Measurements from ENCODE around the gene SIGLEC1.

Gene SIGLEC1

DNA sequence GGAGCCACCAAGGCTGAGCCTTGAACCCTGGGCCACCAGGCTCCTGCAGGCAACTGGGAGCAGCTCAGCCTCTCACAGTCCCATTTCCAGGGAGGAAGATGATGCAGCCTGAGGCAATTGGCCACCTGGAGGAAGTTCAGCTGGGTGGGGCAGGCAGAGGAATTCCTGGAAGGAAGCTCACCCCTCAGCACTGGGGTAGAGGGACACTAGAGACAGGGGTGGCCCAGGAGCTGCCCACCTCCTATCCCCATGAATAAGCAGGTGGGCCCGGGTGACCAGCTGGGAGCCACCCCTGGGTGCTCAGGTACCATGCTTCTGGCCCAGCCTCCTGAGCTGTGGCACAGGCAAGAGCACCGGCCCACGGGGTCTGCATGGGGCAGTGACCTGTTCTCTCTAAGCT is 16.5 kb upstream of the SIGLEC1 start:
- no peak for DNase-seq (ENCODE audit: low read depth in 1 of 2, low spot score in 1 of 2)

DNA sequence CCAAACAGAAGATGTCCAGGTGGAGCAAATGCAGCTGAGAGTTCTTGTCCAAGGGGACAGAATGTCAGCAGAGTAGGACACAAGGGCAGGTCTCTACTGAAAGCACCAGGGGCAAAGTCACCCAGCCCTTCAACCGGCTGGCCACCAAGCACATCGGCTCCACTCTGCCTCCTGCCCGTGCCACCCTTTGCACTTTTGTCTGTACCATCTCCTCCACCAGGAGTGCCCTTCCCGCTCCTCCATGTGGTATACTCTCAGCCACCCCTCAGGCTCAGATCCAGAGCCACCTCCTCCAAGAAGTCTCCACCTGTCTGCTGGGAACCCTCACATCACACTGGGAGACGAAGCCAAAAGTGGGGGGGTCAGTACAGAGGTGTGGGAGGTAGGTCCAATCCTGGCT is 16.0 kb upstream of the SIGLEC1 start:
- no peak for DNase-seq (ENCODE audit: low read depth in 1 of 2, low spot score in 1 of 2)

DNA sequence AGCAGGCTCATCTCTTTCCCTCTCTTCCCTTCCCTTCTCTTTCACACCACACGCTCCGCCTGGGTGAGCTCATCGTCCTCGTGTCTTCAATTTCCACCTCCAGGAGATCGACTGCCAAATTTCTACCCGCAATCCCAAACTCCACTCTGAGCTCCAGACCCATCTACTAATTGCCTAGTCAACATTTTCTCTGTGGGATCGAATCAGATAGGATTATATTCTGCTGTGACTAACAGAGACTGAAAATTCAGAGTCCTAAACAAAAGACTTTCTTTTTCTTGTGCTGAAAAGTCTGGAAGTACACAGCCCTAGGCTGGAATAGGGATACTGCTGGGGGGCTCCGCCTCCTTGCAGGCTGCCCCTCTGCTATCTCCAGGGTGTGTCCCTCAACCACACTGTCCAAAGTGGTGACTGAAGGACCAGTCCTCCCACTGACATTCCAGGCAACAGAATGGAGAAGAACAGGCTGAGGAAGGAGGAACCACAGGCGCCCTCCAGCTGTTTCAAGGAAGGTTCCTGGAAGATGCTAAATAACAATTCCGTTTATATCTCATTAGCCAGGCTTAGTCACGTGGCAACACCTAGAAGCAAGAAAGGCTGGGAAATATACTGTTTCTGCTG is 15.1 kb upstream of the SIGLEC1 start:
- DNase-seq (ENCODE audit: low read depth in 1 of 2, low spot score in 1 of 2) = no peak

DNA sequence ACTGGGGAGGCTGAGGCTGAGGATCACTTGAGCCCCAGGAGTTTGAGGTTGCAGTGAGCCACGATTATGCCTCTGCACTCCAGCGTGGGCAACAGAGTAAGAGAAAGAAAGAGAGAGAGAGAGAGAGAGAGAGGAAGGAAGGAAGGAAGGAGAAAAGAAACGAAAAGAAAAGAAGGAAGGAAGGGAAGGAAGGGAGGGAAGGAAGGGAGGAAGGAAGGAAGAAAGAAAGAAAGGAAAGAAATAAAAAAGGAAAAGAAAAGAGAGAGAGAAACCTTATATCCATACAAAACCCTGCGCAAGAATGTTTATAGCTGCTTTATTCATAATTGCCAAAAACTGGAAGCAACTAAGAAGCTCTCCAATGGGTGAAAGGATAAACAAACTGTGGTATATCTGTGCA is 12.0 kb upstream of the SIGLEC1 start:
- no peak for DNase-seq (ENCODE audit: low read depth in 1 of 2, low spot score in 1 of 2)

DNA sequence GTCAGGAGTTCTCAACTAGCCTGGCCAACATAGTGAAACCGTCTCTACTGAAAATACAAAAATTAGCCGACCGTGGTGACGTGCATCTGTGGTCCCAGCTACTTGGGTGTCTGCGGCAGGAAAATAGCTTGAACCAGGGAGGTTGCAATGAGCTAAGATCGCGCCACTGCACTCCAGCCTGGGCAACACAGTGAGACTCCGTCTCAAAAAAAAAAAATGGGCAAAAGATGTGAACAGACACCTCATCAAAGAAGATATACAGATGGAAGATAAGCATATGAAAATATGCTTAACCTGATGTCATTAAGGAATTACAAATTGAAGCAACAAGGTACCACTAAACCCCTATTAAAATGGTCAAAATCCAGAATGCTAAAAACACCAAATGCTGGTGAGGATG is 10.9 kb upstream of the SIGLEC1 start:
- no peak for DNase-seq (ENCODE audit: low read depth in 1 of 2, low spot score in 1 of 2)

DNA sequence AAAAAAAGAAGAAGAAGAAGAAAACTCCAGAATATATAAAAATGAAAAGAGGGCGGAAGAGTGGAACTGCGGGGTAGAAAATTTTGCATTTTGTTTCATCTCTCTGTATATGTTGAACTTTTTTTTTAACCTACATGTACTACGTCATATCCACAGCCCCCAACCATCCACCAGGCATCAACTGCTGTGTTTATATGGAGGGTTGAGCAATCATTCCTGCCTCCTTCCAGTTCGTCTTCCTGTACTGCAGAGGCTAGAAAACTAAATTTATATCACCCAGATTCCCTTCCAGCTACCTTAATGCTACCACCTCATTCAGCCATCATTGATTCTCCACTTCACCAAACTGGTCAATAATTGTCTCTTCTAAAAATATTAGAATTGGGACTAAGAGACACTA is 9.5 kb upstream of the SIGLEC1 start:
- no peak for DNase-seq (ENCODE audit: low read depth in 1 of 2, low spot score in 1 of 2)

DNA sequence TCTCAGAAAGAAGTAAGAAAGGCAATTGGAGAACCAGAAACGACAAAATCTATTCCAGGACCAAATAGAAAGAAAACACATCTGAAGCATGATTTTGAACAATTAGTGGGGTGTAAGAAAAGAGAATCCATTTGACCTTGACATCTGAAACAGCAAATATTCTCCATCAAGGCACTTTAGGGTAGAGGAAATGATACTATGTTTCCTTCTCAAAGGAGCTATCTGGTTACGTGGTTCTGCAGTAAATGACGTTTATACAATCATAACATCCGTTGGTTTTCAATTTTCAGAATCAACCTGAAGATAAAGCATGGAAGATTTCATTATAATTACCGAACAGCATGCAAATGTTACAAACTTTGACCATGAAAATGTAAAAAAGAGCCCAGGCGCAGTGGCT is 8.2 kb upstream of the SIGLEC1 start:
- DNase-seq (ENCODE audit: low read depth in 1 of 2, low spot score in 1 of 2) = no peak

DNA sequence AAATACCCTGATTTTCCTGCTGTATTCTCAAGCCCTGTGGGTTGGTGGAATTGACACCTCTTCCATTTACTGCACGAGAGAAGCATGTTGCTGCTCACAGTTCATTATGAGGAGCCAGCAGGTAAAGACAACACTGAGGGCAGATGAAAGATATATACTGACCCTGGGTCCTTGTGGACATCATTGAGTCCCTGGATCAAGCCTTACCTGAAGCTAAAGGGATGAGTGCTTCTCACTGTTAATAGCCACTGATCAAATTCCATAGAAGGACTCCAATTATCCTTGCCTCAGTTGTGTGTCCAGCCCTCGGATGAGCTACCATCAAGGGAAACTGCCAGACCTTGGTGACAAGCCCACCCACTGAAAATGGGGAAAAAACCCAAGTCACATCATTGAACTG is 7.7 kb upstream of the SIGLEC1 start:
- no peak for DNase-seq (ENCODE audit: low read depth in 1 of 2, low spot score in 1 of 2)

DNA sequence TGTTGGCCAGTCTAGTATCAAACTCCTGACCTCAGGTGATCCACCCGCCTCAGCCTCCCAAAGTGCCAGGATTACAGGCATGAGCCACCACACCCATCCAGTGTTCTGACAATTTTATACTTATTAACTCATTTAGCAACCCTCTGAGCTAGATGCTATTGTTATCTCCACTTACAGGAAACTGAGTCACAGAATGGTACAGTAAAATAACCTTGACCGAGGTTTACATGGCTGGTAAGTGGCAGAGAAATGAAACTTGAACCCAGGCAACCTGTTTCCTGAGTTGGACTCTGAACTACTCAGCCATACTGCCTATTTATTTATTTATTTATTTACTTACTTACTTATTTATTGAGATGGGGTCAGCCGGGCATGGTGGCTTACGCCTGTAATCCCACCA is 6.6 kb upstream of the SIGLEC1 start:
- no peak for DNase-seq (ENCODE audit: low read depth in 1 of 2, low spot score in 1 of 2)

DNA sequence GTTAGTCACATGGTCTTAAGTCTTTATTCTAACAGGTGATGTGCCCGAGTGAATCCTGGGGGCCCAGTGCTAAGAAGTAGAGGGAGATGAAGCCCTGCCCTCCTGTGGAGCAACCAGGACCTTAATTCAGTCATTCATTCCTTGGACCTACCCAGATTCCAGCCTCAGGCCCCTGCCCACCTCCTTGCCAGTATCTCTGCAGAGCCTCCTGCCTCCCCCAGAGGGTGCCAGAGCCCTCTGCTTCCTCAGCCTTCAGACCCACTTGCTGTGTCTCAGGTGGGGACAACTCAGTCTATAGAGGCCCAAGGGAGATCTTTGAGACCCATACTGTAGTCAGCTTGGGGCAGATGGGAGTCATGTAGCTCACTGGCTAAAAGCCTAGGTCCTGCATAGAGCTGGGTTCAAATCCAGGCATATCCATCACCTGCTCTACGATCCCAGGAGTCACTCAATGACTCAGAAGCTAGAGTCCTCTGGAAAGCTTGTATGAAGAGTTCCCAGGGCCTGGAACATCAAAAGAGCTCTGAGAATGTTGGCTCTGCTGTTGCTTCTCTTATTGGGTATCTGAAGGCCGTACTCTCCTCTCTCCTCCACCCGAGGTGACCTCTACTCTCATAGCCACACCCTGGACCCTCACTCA is 3.9 kb upstream of the SIGLEC1 start:
- no peak for DNase-seq (ENCODE audit: low read depth in 1 of 2, low spot score in 1 of 2)

DNA sequence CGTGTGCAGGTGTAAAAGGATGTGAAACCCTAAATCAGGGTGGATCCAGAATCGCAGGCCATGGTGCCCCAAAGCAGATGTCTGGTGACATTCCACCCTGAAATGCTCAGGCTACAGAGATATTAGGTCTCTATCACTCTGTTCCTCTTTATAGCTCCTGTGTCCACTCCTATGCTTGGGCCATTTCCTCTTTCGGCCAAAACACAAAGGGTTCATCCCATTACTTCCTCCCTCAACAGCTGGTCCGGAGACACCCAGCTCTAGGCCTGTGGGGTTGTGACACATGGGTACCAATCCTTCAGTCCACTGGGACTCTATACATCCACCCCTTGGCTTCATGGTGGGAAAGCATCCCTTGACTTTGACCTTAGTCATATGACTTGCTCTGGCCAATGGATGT is 1.7 kb upstream of the SIGLEC1 start:
- DNase-seq (ENCODE audit: low read depth in 1 of 2, low spot score in 1 of 2) = no peak

DNA sequence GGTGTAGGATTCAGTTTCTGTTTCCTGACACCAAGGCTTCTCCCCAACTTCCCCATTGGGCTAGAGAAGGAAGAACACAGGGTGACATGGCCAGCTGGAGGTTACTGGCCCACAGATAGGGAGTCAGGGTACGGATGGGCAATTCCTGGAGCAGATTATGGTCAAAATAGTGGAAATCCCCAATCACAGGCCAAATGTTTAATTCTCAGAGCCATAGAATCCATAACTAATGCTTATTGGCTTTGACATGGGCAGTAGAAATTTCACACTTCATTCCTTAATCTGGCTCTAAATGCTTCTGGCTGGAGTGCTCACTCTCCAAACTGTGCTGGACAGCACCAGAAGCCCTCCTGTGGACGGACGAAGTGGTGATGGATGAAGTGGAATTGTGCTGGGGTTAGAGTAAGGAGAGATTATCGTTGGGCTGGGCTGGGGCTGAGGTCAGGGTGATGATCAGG is 887 bp downstream of the SIGLEC1 start:
- DNase-seq (ENCODE audit: low read depth in 1 of 2, low spot score in 1 of 2) = no peak

DNA sequence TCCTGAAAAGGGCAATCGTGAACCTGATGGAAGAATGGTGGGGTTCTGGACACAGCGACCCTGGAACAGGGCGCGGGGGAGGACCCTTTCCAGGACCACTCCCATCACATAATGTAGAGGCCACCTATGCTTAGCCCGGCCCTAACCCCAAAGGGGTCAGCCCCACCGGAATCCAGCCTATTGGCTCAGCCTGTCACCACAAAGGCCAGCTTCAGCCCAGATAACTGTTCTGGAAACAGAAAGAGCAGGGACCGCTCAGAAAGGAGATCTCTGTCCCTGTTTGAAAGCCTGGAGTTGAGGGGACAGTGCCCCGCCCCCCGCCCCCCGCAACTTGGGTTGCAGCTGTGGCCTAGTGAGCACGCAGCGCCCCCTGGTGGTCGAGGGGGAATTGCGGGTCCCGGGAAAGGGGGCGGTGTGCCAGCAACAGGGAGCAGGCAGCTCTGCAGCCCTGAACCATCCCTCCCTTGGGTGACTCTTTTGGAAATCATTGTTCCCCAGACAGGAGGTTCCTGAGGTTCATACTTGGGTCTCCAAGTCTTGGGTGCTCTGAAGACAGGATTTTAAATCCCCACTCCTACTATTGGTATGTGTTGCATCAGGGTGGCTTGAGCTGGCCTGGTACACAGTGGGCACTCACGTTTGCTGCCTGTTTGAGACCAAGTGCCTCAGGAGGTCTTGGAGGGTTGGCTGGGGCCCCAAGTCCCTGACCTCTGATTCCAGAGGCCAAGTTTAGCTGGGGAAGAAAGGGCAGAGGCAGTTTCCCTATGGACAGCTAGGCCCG is 1.5 kb downstream of the SIGLEC1 start:
- peak; percentile 51 to 61 for DNase-seq (ENCODE audit: low read depth in 1 of 2, low spot score in 1 of 2)

DNA sequence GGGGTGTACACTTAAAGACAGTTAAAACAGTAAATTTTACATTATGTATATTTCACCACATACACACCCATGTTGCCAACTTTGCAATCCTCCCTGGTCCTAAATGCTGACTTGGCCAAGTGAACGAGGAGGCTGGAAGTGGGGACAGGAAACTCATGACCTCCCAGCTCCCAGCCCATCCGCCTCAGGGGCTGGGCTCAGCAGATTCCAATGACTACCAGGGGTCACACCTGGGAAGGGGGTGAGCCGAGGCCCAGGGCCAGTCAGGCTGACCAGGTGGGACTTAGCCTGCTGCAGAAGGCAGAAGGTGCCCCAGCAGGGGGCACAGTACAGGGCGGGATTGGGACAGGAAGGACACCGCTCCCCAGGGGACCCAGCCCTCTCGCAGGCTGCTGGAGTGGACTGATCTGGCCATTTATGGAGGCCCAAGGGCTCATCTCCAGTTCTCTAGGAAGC is 2.4 kb downstream of the SIGLEC1 start:
- no peak for DNase-seq (ENCODE audit: low read depth in 1 of 2, low spot score in 1 of 2)

DNA sequence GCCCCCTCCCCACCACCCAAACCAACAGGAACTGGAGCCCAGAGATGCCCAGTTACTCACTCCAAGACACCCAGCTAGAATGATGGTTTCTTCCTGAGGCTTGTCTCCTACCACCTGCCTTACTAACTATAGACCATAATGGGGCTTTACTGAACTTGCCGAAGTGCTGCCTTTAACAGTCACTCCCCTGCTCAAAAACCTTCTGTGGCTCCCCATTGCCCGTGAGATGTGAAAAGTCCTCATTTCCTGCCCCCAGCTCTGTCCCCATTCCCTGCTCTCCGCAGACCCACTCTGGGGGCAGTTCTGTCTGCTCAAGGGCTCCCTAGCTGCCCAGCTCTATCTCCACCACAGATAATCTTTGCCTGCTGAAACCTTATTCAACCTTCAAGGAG is 4.9 kb downstream of the SIGLEC1 start:
- DNase-seq (ENCODE audit: low read depth in 1 of 2, low spot score in 1 of 2) = no peak

DNA sequence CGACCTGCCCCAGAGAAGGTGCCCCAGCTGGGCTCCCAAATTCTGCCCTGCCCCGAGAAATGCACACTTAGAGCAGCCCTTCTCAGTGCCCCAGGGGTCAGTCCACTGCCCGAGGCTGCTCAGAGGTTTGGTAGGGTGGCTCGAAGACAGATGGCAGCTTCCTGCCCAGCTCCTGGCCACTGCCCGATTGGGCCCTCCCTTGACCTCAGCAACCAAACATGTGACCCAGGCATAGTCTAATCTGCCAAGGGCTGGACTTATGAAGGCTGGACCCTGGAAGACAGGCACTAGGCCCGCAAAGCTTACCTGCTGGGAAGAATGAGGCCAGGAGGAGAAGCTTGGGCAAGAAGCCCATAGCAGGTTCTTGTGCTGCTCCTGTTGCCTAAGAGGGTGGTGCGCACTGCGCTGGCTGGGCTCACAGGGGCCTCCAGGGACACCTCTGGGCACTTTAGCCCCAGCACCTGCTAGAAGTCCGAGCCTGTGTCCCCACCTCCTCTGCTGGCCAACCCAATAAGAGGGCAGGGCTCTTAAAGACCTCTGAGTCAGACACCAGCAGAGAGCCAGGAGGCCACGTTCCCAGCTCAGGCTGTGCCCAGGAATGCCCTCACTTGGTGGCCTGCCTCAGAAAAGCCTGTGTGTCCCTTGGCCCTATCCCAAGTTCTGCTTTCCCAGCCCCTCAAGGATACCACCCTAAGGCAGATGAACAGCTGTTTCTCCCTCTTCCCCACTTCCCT is 5.5 kb downstream of the SIGLEC1 start:
- no peak for DNase-seq (ENCODE audit: low read depth in 1 of 2, low spot score in 1 of 2)

DNA sequence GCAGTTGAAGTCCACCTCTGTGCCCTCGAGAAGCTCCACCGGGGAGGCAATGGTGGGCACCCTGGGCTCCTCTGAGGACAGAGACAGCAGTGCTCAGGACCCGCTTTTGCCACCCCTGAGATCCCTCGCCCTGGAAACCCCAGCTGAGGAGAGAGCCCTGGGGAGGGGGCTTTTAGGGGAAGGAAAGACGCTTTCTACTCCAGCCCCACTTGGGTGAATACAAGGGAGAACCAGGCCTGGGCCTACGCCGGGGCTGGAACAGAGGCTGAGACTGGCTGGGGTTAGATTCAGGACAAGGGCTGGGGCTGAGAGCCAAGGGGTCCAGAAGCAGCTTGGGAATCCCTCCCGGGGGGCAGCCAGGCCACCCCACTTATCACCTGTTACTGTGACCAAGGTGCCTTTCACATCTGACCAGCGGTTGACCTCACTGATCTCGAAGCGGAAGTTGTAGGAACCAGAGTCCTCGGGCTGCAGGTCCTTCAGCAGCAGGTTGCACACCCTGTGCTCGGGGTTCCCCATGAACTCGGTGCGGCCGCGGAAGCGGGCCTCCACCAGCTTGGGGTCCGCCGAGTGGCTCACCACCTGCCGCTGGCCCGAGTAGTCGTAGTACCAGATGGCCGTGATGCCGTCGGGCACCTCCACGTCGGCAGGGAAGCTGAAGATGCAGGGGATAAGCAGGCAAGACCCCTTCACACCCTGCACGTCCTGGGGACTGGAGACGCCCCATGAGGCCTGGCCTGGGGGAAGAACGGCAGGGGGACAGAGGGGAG is 6.2 kb downstream of the SIGLEC1 start:
- DNase-seq (ENCODE audit: low read depth in 1 of 2, low spot score in 1 of 2) = no peak

DNA sequence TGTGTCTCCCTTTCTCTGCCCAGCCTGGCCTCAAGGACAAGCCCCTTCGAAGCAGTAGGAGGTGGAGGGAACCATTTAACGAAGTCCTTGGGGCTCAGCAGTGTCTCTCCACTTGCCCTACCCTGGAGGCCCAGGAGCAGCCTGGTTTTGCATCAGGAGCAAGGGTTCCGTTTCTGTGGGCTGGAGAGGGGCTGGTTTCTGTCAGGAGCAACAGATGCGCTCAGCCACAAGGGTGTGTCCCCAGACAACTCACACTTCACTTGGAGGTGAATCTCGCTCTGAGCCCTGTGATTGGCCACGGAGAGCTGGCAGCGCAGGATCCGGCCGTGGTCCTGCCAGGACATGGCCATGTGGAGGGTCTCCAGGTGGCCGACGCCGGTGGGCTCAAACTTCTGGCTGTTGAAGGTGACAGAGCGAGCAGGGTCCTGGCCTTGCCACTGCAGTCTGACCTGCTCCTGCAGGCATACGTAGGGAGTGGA is 6.9 kb downstream of the SIGLEC1 start:
- no peak for DNase-seq (ENCODE audit: low read depth in 1 of 2, low spot score in 1 of 2)

DNA sequence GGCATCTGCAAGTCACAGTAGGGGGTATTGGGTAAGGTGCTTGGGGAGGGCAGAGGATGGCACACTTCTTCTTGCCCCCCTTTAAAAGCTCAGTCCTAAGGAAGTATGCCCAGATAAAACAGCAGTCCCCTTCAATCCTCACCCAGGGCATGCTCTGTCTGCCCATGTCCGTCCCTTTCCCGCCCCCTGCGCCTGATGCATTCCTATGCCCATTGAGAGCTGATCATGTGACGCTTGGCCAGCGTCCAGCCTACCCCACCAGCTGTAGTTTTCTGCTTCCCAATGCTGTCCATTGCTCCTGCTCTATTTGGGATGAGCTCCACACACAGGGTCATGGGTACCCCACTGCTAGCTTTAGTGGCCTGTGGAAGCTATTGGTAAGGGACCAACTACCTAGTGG is 8.3 kb downstream of the SIGLEC1 start:
- no peak for DNase-seq (ENCODE audit: low read depth in 1 of 2, low spot score in 1 of 2)

DNA sequence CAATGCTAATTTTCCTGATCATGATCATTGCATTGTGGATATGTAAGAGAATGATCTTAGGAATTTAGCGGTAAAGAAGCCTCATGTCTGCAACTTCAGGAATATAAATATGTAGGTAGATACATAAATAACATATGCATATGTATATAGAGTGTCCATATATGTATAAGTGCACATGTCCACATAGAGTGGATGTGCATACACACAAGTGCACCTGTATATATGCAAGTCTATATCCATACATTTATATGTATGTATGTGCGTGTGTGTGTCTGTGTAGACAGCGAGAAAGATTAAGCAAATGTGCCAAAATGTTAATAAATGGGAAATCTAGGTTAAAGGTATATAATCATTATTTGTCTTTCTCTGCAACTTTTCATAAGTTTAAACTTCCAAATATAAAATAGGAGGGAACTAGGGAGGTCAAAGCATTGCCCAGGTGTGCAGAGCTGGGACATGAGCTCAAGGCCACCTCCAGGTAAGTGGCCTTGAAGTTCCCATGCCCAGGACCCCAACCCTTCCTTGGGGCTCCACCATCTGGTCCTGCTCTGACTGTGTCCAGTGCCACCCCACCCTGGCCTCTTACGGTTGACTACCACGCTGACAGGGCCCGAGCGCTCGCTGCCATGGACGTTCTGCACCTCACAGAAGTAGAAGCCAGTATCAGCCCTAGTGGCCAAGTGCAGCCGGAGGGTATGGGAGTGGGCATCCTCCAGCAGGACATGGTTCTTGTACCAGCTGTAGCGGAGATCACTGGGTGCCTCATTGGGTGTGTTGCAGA is 9.6 kb downstream of the SIGLEC1 start:
- DNase-seq (ENCODE audit: low read depth in 1 of 2, low spot score in 1 of 2) = no peak
